M059J (cell line): Measurements from ENCODE around the gene CNPY1. TPM values are rescaled to one million over a fixed set of nuclear protein-coding genes. Genes with fewer than 3 reads are reported as not detected.

Source experiments
- DNase-seq: peaks from one replicate; pipeline ENCODE4 v3.0.0-alpha.2; 2012; ENCODE audit warnings: low read depth
- total RNA-seq: library from RNA; depleted of rRNA; stranded (reverse); fragments of >200 nt; shearing (Covaris generic); gene quantifications from 2 replicates; pipeline ENCODE4 v1.2.3, GENCODE V29; 2014; rRNA removed

CNPY1 gene
- total RNA-seq, 1 experiment from 2014 or later, result not detected

DNA sequence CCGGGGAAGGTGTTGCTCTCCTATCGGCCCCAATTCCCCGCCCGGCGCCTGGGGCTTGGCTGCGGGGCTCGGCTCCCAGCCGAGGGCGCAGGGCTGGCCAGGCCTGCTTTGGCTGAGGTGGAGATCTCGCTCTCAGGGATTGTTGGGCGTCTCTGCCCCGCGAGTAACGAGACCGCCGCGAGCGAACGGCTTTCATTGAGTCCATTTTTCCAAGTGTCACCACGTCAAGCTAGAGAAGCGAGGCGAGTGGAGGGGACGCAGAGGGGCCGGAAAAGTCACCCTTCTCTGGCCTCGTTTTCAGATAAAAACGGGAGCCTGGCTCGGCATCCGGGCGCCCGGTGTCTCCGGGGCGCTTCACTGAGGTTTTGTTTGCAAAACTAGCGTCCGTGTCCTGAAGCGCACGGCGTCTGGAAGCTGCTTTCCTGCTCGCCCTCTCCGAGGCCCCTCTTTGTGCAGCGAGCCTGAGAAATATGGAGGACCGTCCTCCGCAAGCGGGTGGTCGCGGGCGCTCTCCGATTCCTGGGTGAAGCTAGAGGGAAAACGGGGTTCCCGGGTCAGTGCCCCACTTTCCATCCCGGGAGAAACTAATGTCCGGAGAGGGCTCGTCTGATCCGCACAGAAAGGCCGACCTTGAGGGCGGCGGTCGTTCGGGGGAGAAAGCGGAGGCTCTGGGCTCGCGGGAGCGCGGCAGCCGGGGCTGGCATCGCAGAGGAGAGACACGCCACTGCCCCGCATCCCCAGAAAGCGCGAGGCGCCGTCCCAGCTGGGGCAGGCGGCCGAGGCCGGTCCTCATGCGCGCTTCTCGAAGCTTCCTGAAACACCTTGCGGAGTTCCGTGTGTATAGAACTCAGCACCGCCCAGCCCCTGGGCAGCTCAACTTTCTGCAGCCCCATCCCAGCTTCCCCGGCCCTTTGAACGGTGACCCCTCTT is 91.9 kb downstream of the CNPY1 start:
- DNase-seq, result no peak

DNA sequence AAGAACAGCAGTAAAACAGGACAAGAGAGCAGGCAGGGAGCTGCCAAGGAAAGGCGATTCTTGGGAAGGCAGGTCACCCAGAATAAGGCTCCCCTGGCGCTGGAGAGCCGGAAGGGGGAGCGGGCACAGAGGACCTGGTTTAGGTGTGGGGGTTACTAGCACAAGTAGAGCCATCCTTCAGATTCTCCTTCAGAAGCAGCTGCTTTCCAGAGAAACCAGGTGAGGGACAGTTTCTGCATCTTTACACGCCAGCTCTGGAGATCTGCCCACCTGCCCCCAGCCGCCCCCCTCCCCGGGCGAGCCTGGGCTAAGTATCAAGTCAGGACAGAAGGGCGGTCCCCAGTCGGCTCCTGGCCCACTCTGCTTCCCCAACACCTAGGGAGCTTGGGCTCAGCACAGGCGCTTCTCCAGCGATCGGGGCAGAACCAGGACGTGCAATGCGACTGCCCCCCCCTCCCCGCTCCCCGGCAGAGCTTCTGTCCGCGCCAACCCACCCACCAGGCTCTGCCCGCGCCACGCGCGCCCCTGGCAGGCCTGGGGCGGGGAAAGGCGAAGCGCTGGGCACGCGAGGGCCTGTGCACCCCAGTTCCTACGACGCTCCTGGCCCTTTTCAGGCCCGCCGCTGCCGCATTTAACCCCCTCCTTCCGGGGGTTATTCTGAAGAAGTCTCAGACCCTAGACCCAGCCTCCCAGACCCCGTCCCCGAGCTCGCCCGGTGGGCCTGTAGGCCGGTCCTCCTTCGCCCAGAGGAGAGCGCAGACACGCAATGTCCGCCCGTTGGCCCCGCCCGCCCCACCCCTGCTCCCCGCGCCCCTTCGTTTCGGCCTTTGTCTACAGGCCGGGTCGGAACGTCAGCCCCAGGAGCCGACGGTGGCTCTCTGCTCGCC is 92.8 kb downstream of the CNPY1 start:
- DNase-seq, result no peak

DNA sequence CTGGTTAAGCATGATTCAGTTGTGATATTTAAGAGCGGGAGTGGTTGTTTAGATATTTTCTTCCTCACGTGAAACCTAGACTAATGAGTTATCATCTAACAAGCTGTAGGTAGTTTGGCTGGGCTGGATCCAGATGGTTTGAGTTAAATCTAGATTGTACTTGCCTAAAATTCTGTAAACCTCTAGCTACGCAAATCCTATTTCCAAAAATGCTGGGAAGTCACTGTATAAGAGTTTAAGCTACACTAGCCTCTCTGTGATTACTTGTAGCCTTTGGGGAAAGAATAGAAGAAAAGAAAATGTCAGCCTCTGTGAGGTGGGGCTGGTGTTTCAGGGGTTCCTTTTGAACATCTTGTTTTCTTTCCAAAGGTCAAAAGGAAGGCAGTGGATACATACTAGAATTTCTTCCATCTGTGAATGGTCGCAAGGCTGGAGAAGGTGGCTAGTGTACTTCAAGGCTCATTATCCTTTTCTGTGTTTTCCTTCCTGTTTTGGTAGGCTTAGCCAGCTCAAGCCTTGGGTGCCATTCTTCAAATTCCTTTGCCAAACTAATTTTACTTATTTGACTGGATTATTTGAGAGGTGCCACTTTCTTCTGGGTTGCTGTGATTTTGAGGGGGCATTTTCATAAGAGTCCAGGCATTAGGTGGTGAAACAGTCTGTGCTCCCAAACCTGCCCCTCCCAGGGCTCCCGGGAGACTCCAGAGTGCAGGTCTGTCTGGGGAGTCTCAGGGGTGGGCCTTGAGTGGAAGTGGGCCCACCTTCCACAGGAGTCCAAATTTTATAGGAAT is 93.7 kb downstream of the CNPY1 start:
- no peak for DNase-seq

DNA sequence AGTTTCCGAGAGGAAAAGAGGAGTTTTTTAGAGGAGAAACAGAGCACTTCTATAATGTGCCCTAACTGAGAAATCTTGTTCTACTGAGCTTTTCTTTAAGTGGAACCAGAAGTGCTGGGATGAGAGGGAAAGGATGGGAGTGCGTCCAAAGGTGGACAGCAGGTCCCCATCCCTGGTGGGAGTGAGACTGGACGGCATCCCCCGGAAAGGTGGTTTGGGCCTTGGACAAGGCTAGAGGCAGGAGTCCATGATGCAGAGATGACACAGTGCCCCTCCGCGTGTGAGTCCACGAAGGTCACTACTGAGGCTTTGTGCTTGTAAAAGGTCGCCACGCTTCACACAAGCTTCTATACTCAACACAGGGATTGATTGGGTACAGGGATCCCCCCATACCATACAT is 94.5 kb downstream of the CNPY1 start:
- DNase-seq, result no peak

Other genes with a start within 250 kb of the CNPY1 start
- gene INSIG1, start 248.7 kb downstream of the CNPY1 start, total RNA-seq, result 440 and 573 TPM in 2 replicates
- gene EN2, start 88.4 kb downstream of the CNPY1 start, total RNA-seq, result not detected in 2 replicates
- 8.3 and 15.5 TPM in 2 replicates for gene RBM33, start 98.1 kb upstream of the CNPY1 start, total RNA-seq